ENCODE measurements around the gene LRRC26. TPM values are rescaled to one million over a fixed set of nuclear protein-coding genes. Genes with fewer than 3 reads are reported as not detected.
A peak's percentile ranks its signal among the peaks of the same experiment; 100 is the strongest.

LRRC26 gene
- total and polyA plus RNA-seq, 2 of the 13 experiments (the other 11 are each of a cell fraction or from before 2014, with no cell fraction given): not detected

DNA sequence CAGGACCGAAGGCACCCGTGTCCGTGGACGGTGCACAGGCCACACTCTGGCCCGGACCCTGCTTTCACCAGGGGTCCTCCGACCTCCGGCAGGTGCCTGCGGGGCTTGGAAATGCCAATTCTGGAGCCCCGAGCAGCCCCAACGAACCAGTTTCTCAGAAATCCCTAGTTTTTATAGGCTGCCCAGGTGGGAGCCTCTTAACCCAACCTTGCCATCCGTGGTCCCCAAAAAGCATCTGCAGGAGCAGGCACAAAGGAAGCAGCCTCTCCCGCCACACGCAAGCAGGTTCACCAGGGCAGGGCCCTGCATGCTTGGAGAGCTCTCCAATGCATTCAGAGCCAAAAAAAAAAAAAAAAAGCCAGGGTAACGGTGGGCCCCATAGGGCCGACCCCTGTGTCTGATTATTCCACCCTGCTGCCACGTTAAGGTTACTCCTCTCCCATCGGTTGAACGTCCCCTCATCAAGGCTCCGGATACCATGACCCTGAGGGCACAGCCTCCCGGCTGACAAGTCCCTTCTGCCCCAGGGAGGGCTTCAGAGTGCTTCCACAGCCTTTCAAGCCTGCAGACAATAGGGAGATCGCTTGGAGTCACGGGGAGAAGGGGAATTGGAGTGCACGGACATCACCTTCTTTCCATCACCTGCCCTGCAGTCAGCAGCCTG lies 31.5 kb upstream of the LRRC26 start (continued):
- TF ChIP-seq ZBTB38 (CRISPR knock-in tag; IDR thresholded peaks at IDR 0.05) (no peak; the same call in 1 of the 2 replicates), ZFP37 (CRISPR knock-in tag; IDR thresholded peaks at IDR 0.05; ENCODE audit: borderline replicate concordance) (no peak), DMAP1 (CRISPR knock-in tag; IDR thresholded peaks at IDR 0.05) (peak; percentile 0; the same call in 1 of the 2 replicates), ZNF782 (CRISPR knock-in tag; IDR thresholded peaks at IDR 0.05; ENCODE audit: borderline replicate concordance) (0 out of 2 replicates have a peak, but pooled peaks have one; percentile 67), KLF9 (CRISPR knock-in tag; IDR thresholded peaks at IDR 0.05; ENCODE audit: low read depth) (no peak), SMAD3 (CRISPR knock-in tag; IDR thresholded peaks at IDR 0.05) (peak; percentile 32; the same call in 1 of the 2 replicates), CHD4 (IDR thresholded peaks at IDR 0.05; ENCODE audit: borderline replicate concordance, low read length) (no peak), SMC3 (IDR thresholded peaks at IDR 0.05; ENCODE audit: low read length) (no peak), SRSF9 (IDR thresholded peaks at IDR 0.05; ENCODE audit: borderline replicate concordance, insufficient read depth, low read depth, low read length, poor library complexity, severe bottlenecking) (no peak), ZNF569 (CRISPR knock-in tag; IDR thresholded peaks at IDR 0.05; ENCODE audit: borderline replicate concordance) (no peak), YY1 (IDR thresholded peaks at IDR 0.05; ENCODE audit: insufficient read depth, insufficient replicate concordance, low read depth, low read length) (no peak), ZNF124 (CRISPR knock-in tag; IDR thresholded peaks at IDR 0.05) (no peak; the same call in 1 of the 2 replicates)
- TF ChIP-seq, protein P1, sequence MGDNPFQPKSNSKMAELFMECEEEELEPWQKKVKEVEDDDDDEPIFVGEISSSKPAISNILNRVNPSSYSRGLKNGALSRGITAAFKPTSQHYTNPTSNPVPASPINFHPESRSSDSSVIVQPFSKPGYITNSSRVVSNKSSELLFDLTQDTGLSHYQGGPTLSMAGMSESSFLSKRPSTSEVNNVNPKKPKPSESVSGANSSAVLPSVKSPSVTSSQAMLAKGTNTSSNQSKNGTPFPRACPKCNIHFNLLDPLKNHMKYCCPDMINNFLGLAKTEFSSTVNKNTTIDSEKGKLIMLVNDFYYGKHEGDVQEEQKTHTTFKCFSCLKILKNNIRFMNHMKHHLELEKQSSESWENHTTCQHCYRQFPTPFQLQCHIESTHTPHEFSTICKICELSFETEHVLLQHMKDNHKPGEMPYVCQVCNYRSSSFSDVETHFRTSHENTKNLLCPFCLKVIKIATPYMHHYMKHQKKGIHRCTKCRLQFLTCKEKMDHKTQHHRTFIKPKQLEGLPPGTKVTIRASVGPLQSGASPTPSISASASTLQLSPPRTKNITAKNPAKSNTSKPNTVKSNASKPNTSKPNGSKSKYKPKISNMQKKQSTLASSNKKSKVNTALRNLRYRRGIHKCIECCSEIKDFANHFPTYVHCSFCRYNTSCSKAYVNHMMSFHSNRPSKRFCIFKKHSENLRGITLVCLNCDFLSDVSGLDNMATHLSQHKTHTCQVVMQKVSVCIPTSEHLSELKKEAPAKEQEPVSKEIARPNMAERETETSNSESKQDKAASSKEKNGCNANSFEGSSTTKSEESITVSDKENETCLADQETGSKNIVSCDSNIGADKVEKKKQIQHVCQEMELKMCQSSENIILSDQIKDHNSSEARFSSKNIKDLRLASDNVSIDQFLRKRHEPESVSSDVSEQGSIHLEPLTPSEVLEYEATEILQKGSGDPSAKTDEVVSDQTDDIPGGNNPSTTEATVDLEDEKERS (CRISPR knock-in tag; IDR thresholded peaks at IDR 0.05): peak; percentile 24; the same call in 1 of the 2 replicates
- TF ChIP-seq, protein P2, sequence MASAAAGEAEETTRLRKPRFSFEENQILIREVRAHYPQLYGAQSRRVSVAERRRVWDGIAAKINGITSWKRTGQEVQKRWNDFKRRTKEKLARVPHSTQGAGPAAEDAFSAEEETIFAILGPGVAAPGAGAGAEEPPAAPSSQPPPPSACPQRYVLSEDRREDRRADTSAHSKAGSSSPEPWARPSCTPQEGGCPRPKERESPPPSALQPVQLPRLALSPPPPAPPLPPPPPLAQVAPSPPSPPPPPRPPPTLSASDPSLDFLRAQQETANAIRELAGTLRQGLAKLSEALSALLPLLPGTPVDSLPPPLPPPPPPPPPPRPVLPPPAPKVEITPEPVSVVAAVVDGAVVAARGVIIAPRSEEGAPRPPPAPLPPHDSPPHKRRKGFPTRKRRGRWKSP (CRISPR knock-in tag; IDR thresholded peaks at IDR 0.05): no peak; the same call in 1 of the 2 replicates
- TF ChIP-seq, protein P3, sequence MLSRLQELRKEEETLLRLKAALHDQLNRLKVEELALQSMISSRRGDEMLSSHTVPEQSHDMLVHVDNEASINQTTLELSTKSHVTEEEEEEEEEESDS (CRISPR knock-in tag; IDR thresholded peaks at IDR 0.05; ENCODE audit: borderline replicate concordance): no peak

All from HepG2 (cell line).